GM12892 (cell line): ENCODE results near the gene RYK.

Experiments used
- POLR2A ChIP-seq: IDR thresholded peaks from 2 replicates; pipeline ENCODE4 v1.6.1; 2011; ENCODE audit warnings: low read depth, low read length, control low read depth
- POLR2AphosphoS5 ChIP-seq: IDR thresholded peaks from 2 replicates; pipeline ENCODE4 v1.6.1; 2011; ENCODE audit warnings: low read depth, low read length, control low read depth

DNA sequence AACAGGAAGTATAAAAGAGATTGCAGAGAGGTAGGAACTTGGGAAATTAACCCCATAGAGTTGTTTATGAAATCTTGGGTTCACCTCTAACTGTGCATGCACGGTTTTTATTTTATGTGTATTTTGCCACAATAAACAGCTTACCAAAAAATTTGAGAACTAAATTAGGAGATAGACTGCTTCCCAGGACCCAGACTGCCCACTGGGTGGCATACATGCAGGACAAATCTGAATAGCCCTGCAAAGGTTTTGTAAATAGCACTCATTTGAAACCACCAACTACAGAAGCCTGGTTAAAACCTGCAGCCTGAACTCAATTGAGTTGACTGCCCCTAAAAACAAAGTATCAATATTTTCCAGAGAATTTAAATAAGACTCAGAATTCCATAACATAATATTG is 124.5 kb downstream of the RYK start:
- TF ChIP-seq POLR2A (no peak), POLR2AphosphoS5 (no peak)
